Motor neuron (in vitro differentiated cells): ENCODE data around the gene RNF166. TPM values are rescaled to one million over a fixed set of nuclear protein-coding genes. Genes with fewer than 3 reads are reported as not detected.
A peak's percentile ranks its signal among the peaks of the same experiment; 100 is the strongest.

Experiments used
- ATAC-seq, 8 experiments: fragments of 200-7000 bp; cut with Tn5 transposase; replicated peaks in 6 of 8; 2 replicates each; pipeline ENCODE4 v1.8.0; 2021; ENCODE audit warnings: mild to moderate bottlenecking in 8 of 8, moderate library complexity in 8 of 8
- H3K27ac ChIP-seq, 2 donors: fragments of 250-450 bp; sonication (Bioruptor Pico); 2 replicates each; pipeline ENCODE4 v1.9.0; 2021; ENCODE audit warnings: antibody characterized with exemption in 2 of 2, mild to moderate bottlenecking in 2 of 2, moderate library complexity in 1 of 2
- H3K4me1 ChIP-seq, 2 donors: fragments of 250-450 bp; sonication (Bioruptor Pico); replicated peaks in 1 of 2; 2 replicates each; pipeline ENCODE4 v1.6.1; 2021; ENCODE audit warnings: antibody characterized with exemption in 2 of 2, mild to moderate bottlenecking in 2 of 2, moderate library complexity in 1 of 2
- H3K4me3 ChIP-seq, 5 donors: fragments of 250-450 bp; sonication (Bioruptor Pico); 2 replicates each; pipeline ENCODE4 v1.9.0; 2021; ENCODE audit warnings: antibody characterized with exemption in 5 of 5, mild to moderate bottlenecking in 5 of 5, moderate library complexity in 4 of 5
- whole genome bisulfite sequencing, 10 experiments: fragments of 450-650 bp; shearing (Covaris generic); methylation state at CpG; one replicate each; pipeline ENCODE4 v1.0.0; 2022; 5-methylcytosine and 5-hydroxymethylcytosine counted together
- in situ Hi-C, 9 experiments: fragments of 400-800 bp; cut with MboI; loops; one replicate each; pipeline ENCODE4 v1.15.0; 2021; ENCODE audit warnings: low sequenced_read_pairs in 9 of 9, low pct_unique_long_range_greater_than_20kb in 2 of 9; ENCODE audit not compliant: unreplicated experiment in 9 of 9
- total RNA-seq, 8 experiments: library from RNA; unstranded; fragments of 300-600 nt; gene quantifications; 2 replicates each; pipeline versions ENCODE4 v1.2.3 to v1.2.4, GENCODE V29; 2022

Gene RNF166
- total RNA-seq, 8 experiments from 2014 or later, result 6.1 to 15.9 (median 13.0) TPM

- in situ Hi-C loops, result no loop called here
- Histone ChIP-seq H3K4me3 (no peak overlapping the region), H3K4me1 (no peaks in the 10 kb centered on the region), H3K27ac (no peak overlapping the region)
- peak in 3 of 8 experiments; percentile 23 to 36 (median 30) for ATAC-seq
- WGBS, 10 experiments, result 80 to 87% methylated on average over 1 to 3 of the region's 37 CpGs; no CpG with 5 or more reads in 8 of the 10 experiments
These were observed 8.2 kb downstream of the RNF166 start for GRCh38 chr16:88697831-88698615.

GRCh38 chr16:88697116-88697830 lies 8.9 kb downstream of the RNF166 start:
- H3K4me3 ChIP-seq, result no peak overlapping the region
- H3K27ac ChIP-seq, result no peak overlapping the region
- no peak for ATAC-seq
- WGBS, 10 experiments, result 79 to 100% (median 86%) methylated on average over 3 to 19 of the region's 47 CpGs; no CpG with 5 or more reads in 5 of the 10 experiments
- no peaks in the 10 kb centered on the region for H3K4me1 ChIP-seq
- in situ Hi-C loops, result no loop called here

- Histone ChIP-seq H3K27ac (no peak overlapping the region), H3K4me1 (no peaks in the 10 kb centered on the region), H3K4me3 (no peak overlapping the region)
- in situ Hi-C loops, result no loop called here
- WGBS, 10 experiments, result 60 to 100% (median 89%) methylated on average over 1 to 5 of the region's 14 CpGs; no CpG with 5 or more reads in 6 of the 10 experiments
- ATAC-seq, result no peak
These were observed 9.8 kb downstream of the RNF166 start for GRCh38 chr16:88696441-88696840.

GRCh38 chr16:88695753-88696152 lies 10.5 kb downstream of the RNF166 start:
- WGBS, 10 experiments, result 86 to 93% methylated on average over 4 to 5 of the region's 7 CpGs; no CpG with 5 or more reads in 8 of the 10 experiments
- Histone ChIP-seq H3K4me1 (no peaks in the 10 kb centered on the region), H3K4me3 (no peak overlapping the region), H3K27ac (no peak overlapping the region)
- no peak for ATAC-seq
- in situ Hi-C loops, result no loop called here

- Histone ChIP-seq H3K4me1 (no peaks in the 10 kb centered on the region), H3K4me3 (no peak overlapping the region), H3K27ac (no peak overlapping the region)
- ATAC-seq, result no peak
- WGBS, 10 experiments, result 55 to 100% (median 90%) methylated on average over 2 to 6 of the region's 15 CpGs; no CpG with 5 or more reads in 7 of the 10 experiments
- in situ Hi-C loops, result no loop called here
These were observed 11.0 kb downstream of the RNF166 start for GRCh38 chr16:88695218-88695617.

GRCh38 chr16:88694221-88695087 lies 11.8 kb downstream of the RNF166 start:
- Histone ChIP-seq H3K4me1 (no peaks in the 10 kb centered on the region), H3K27ac (no peak overlapping the region), H3K4me3 (no peak overlapping the region)
- 20 to 100% (median 60%) methylated on average over 1 to 9 of the region's 37 CpGs; no CpG with 5 or more reads in 3 of the 10 experiments for WGBS, 10 experiments
- no peak for ATAC-seq
- in situ Hi-C loops, result no loop called here

- no peak overlapping the region for H3K27ac ChIP-seq
- ATAC-seq, result no peak
- H3K4me1 ChIP-seq, result no peaks in the 10 kb centered on the region
- WGBS, 10 experiments, result 50 to 81% (median 73%) methylated on average over 2 to 11 of the region's 39 CpGs; no CpG with 5 or more reads in 7 of the 10 experiments
- in situ Hi-C loops, result no loop called here
- H3K4me3 ChIP-seq, result no peak overlapping the region
These were observed 12.6 kb downstream of the RNF166 start for GRCh38 chr16:88693420-88694177.

- no peak for ATAC-seq
- Histone ChIP-seq H3K27ac (no peak overlapping the region), H3K4me1 (no peaks in the 10 kb centered on the region), H3K4me3 (no peak overlapping the region)
- in situ Hi-C loops, result no loop called here
- 60 to 84% (median 67%) methylated on average over 1 to 9 of the region's 10 CpGs; no CpG with 5 or more reads in 7 of the 10 experiments for WGBS, 10 experiments
These were observed 13.3 kb downstream of the RNF166 start for GRCh38 chr16:88692861-88693260.

- no peak overlapping the region for H3K27ac ChIP-seq
- no peak for ATAC-seq
- H3K4me3 ChIP-seq, result no peak overlapping the region
- in situ Hi-C loops, result no loop called here
- H3K4me1 ChIP-seq, result peaks cover 0 to 1% of the 10 kb centered on the region in 2 donors
- WGBS, 10 experiments, result 60 to 90% (median 79%) methylated on average over 2 to 4 of the region's 26 CpGs; no CpG with 5 or more reads in 6 of the 10 experiments
These were observed 14.2 kb downstream of the RNF166 start for GRCh38 chr16:88691924-88692560.

GRCh38 chr16:88691129-88691813 lies 14.9 kb downstream of the RNF166 start:
- in situ Hi-C loops, result no loop called here
- Histone ChIP-seq H3K4me1 (peaks cover 3 to 5% of the 10 kb centered on the region in 2 donors), H3K4me3 (no peak overlapping the region), H3K27ac (no peak overlapping the region)
- 60 to 69% methylated on average over 1 to 14 of the region's 33 CpGs; no CpG with 5 or more reads in 8 of the 10 experiments for WGBS, 10 experiments
- ATAC-seq, result no peak

GRCh38 chr16:88690341-88691128 lies 15.7 kb downstream of the RNF166 start:
- WGBS, 10 experiments, result 37 to 94% (median 60%) methylated on average over 3 to 8 of the region's 21 CpGs; no CpG with 5 or more reads in 2 of the 10 experiments
- Histone ChIP-seq H3K4me1 (peaks cover 3 to 5% of the 10 kb centered on the region in 2 donors), H3K4me3 (no peak overlapping the region), H3K27ac (no peak overlapping the region)
- no peak for ATAC-seq
- in situ Hi-C loops, result no loop called here
